GM18861 (cell line): Measurements from ENCODE around the gene WNT1.

Source experiments
- ATAC-seq: cut with Tn5 transposase; IDR thresholded peaks from one replicate; pipeline ENCODE4 v1.9.1; 2021; ENCODE audit not compliant: unreplicated experiment

WNT1 gene

DNA sequence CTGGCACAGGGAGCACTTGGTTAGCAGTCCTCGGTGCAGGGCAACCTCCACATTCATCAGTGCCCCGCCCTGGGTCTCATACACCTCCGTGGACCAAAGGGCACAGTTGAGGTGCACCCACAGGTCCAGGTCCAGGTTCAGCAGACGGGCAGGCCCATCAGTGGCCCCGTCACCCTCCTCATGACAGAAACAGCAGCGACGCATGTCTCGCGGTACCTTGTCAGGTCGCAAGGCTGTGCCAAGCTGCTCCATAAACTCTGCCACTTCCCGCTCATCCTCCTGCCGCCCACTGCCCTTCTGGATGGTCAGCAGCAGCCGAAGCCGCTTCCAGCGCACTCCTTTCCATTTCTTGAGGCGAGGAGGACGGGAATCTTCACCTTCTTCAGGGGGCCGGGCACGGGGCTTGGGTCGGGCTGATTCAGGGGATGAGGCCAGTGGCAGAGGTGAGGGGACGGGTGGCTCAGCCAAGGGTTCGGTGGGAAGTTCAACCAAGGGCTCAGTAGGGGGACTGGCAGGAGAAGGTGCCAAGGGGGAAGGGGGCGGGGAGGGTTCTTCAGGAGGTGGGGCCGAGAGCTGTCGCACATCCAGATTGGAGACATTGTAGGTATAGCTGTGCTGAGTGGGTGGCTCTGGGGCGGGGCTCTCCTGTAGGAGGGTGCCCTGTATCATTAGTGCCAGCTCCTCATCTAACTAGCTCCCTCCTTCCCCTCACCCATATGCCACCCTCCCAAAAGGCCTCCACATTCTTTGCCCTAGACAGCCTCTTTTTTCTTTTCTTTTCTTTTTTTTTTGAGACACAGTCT, 48.8 kb downstream of the WNT1 start:
- ATAC-seq = no peak

DNA sequence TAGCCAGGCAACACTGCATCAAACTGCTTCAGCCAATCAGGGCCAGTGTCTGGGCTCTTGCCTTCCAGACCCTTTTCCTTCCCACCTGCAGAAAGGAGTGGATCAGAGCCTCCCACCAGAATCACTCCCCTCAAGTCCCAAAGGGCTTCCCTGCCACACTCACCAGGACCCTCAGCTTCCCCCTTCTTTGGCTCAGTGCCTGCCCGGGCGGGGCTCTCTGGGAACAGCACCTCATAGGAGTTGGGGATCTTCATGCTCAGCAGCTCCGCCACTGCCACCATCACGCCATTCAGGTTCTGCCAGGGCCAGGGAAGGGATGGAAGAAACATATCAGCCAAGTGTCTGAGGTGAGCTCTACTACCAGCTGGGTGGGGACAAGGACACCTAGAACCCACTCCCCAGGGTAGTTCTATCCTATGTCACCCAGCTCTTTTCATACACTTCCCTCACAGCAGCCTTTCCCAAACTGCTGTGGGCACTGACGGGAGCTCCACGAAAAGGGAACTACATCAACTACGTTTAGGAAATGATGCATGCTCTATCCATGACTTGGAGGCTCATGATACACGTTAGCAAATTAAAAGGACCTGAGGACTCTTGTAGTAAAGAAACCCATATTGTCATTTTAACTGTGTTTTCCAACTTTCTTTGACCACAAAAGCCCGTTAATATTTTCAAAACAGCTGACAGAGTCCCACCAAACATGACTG, 49.9 kb downstream of the WNT1 start:
- no peak for ATAC-seq

DNA sequence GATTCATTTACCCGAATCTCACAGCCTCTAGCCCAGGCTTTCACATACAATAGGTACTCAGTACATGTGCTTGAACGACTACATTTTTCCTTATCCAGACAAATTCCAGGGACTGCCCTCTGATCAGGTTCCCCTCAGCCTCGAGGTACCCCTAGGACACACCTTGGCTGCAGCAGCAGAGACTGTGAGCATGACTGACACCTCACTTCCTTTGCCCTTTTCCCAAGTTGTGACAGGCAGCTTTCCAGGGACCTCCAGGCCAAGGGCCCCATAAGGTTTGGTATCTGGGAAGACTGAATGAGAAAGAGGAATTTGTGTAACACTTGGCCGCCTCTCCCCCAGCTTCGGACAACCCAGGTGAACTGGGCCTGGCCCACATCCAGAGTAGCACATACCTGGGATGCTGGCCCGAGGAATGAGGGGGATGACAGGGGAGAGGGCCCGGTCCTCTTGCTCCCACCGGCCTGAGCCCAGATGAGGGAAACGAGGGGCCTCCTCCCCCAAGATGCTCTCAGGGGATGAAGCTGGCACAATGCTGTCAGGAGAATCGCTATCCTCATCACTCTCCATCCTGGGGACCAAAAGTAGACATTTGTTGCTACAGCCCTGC, 50.6 kb downstream of the WNT1 start:
- no peak for ATAC-seq

DNA sequence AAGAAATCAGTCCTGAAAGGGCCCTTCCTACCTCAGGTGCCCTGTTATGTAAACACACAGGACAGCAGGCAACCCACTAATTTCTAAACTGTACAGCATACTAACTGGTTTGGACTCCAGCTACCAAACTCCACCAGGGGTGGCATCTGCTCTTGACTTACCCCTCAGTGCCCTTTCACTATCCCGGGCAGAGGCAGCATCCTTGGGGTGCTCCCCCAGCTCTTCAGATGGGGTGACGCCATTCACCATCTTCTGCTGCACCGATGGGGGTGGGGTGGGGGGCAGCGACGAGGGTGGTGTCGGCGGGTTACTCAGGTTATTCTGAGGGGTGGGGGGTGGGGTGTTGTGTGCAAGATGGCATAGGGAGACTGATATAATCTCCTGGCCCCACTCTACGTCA, 52.0 kb downstream of the WNT1 start:
- ATAC-seq = no peak

DNA sequence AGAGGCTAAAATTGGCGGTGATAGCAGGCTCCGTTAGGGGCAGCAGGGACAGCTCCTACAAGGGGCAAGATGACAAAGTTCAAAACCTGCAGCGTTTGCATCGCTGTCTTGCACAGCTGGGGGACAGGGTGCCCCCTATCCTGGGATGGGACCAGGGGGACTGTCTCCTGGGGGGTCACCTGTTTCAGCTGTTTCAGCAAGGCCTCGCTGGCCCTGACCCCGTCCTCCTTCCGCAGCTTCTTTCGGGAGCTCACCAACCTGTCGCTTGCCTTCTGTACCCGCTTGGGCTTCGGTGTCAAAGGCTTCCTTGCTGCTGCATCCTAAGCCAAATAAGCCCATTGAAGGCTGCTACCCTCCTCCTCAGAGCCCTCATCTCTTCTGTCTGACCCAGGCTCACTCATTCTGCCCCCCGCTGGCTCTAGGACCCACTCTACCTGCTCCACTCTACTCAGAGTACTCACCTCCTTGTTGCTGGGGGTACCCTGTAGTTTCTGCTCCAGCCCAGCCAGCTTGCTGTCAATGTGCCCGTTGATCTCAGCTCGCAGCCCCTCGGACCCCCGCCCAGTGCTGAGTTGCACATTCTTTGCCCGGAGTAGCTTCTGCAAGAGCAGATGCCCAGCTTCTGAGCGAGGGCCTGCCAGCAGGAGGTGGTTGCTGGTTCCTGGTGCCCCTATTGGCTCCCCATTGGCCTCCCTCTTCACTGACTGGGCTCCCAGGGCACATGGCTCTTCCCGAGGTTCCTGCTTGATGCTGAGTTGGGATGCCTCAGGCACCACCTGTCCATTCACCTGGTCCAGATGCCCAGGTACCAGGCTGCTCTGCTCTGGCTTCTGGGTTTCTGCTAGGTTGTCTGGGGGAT, 52.8 kb downstream of the WNT1 start:
- no peak for ATAC-seq

DNA sequence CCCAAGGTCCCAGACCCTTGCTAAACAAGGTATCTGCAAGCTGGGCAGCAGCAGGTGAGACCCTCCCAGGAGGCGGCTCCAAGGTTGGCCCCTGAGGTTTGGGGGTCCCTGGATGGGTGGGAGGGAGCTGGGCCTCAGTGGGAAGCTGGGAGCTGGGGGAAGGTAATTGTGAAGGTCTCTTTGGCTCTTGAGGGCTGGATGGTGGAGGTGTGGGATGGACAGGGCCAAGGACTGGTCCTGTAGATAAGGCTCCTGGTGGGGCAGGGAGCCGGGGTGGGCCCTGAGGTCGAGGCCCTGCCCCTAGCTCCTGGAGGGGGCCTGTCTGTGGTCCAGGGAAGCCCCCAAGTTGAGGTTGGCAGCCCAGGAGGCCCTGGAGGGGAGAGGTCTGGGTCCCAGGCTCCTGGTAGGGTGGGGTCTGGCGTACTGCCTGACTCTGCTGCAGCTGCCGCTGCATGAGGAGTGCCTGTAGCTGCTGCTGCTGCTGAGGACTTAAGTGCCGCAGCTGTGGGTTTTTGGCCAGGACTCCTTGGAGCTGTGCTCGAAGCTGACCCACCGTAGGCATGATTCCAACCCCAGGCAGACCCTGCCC, 53.5 kb downstream of the WNT1 start:
- ATAC-seq = no peak
